HepG2 (cell line): Measurements from ENCODE around the gene GAL3ST2. TPM values are rescaled to one million over a fixed set of nuclear protein-coding genes. Genes with fewer than 3 reads are reported as not detected.

Experiments
- ATAC-seq: fragments of 200-7000 bp; cut with Tn5 transposase; 3 replicates; pipeline ENCODE4 v1.9.1; 2020; ENCODE audit warnings: mild to moderate bottlenecking, moderate library complexity
- BruUV-seq: library from RNA; stranded (reverse); fragments of 400-500 nt; replicated peaks from 2 replicates; lab custom pipeline; 2021; lab: Mats Ljungman, UMichigan
- CTCF ChIA-PET: fragments of 300-600 bp; formaldehyde crosslinking; extraction: SDS; loops from one replicate; lab custom pipeline; 2021; ENCODE audit warnings: low total read pairs, inconsistent platforms, low intra/inter-chr PET ratio; lab: Yijun Ruan, JAX
- POLR2A ChIA-PET: fragments of 350-600 bp; sonication (Branson Sonifier 250); formaldehyde crosslinking; loops from one replicate; lab custom pipeline; 2020; ENCODE audit warnings: antibody characterized with exemption, inconsistent platforms; lab: Yijun Ruan, JAX
- DNase-seq: peaks from one replicate; pipeline ENCODE4 v3.0.0-alpha.2; 2015; ENCODE audit warnings: low spot score
- FAIRE-seq: peaks from 3 replicates; lab custom pipeline; 2011; peaks lifted over from hg19 to GRCh38; lab: Jason Lieb, UNC
- H2AFZ ChIP-seq: one replicate; pipeline ENCODE4 v1.6.1; 2011; ENCODE audit warnings: low read length, inconsistent platforms
- H3K27ac ChIP-seq: fragments of 300-600 bp; 3 replicates; pipeline ENCODE4 v1.8.0; 2011; ENCODE audit warnings: mixed run types, mild to moderate bottlenecking, mixed read lengths, low read length, inconsistent platforms; ENCODE audit not compliant: insufficient read depth; ENCODE audit errors: extremely low read length
- H3K27me3 ChIP-seq, 2 experiments: fragments of 200-600 bp in 1 of 2; 2 replicates in 1 of 2; 3 replicates in 1 of 2; pipeline versions ENCODE4 v1.6.0 to v1.8.0; 2011; ENCODE audit warnings: low read length in 2 of 2, mild to moderate bottlenecking in 2 of 2, moderate library complexity in 2 of 2, inconsistent platforms in 1 of 2; ENCODE audit not compliant: insufficient read depth in 2 of 2, control insufficient read depth in 1 of 2
- H3K36me3 ChIP-seq, 2 experiments: fragments of 200-600 bp in 1 of 2; replicated peaks in 1 of 2; 2 replicates in 1 of 2; 3 replicates in 1 of 2; pipeline versions ENCODE4 v1.5.1 to v1.8.0; 2011; ENCODE audit warnings: low read length in 2 of 2, inconsistent platforms in 1 of 2; ENCODE audit not compliant: insufficient read depth in 2 of 2, control insufficient read depth in 1 of 2
- H3K4me1 ChIP-seq: 2 replicates; pipeline ENCODE4 v1.5.1; 2012; ENCODE audit warnings: low read length, inconsistent platforms; ENCODE audit not compliant: insufficient read depth
- H3K4me2 ChIP-seq: 2 replicates; pipeline ENCODE4 v1.6.0; 2011; ENCODE audit warnings: low read depth, low read length, inconsistent platforms
- H3K4me3 ChIP-seq, 3 experiments: fragments of 200-600 bp in 1 of 3; sonication (generic), shearing (Covaris generic) in 1 of 3; replicated peaks in 1 of 3; 2 replicates each; pipeline ENCODE4 v1.5.1; 2011 to 2016; ENCODE audit warnings: low read length in 3 of 3, inconsistent platforms in 2 of 3, low read depth in 2 of 3, mild to moderate bottlenecking in 2 of 3, control low read depth in 1 of 3, mixed read lengths in 1 of 3; ENCODE audit not compliant: insufficient read depth in 1 of 3
- H3K79me2 ChIP-seq: one replicate; pipeline ENCODE4 v1.6.1; 2011; ENCODE audit warnings: low read length, inconsistent platforms; ENCODE audit not compliant: insufficient read depth
- H3K9ac ChIP-seq: 2 replicates; pipeline ENCODE4 v1.6.0; 2011; ENCODE audit warnings: mild to moderate bottlenecking, low read depth, low read length, inconsistent platforms; ENCODE audit not compliant: insufficient read depth
- H3K9me3 ChIP-seq: 2 replicates; pipeline ENCODE4 v1.5.1; 2012; ENCODE audit warnings: mild to moderate bottlenecking, low read length
- H4K20me1 ChIP-seq: 2 replicates; pipeline ENCODE4 v1.6.0; 2011; ENCODE audit warnings: inconsistent platforms, mild to moderate bottlenecking, low read length, moderate library complexity; ENCODE audit not compliant: insufficient read depth
- HNRNPK ChIP-seq: fragments of 200-400 bp; formaldehyde crosslinking; IDR thresholded peaks from 2 replicates; pipeline ENCODE4 v1.6.1; 2018; ENCODE audit warnings: low read length, low read depth, moderate library complexity, mild to moderate bottlenecking; ENCODE audit not compliant: poor library complexity, severe bottlenecking
- PCBP1 ChIP-seq: fragments of 200-400 bp; formaldehyde crosslinking; IDR thresholded peaks from 2 replicates; pipeline ENCODE4 v1.6.1; 2017; ENCODE audit warnings: mild to moderate bottlenecking, low read depth, low read length, borderline replicate concordance
- WGBS: methylation state at CpG from one replicate; pipeline ENCODE4 v1.1.6; 2017; ENCODE audit warnings: low lambda C conversion rate; 5-methylcytosine and 5-hydroxymethylcytosine counted together
- in situ Hi-C: cut with HindIII; loops from 2 replicates; pipeline ENCODE4 v1.10.0; 2017; ENCODE audit warnings: low pct_unique_long_range_greater_than_20kb; ENCODE audit not compliant: extremely low pct_ligation_motif_present
- intact Hi-C: fragments of 100-400 bp; cut with micrococcal nuclease; formaldehyde crosslinking; loops from one replicate; pipeline ENCODE4 v1.10.0; 2022; ENCODE audit not compliant: unreplicated experiment
- polyA plus RNA-seq, 8 experiments: library from polyadenylated mRNA; depleted of rRNA in 3 of 8; stranded (reverse) in 7 of 8; unstranded in 1 of 8; fragments of >200 nt; fragmentation: Illumina TruSeq in 4 of 8; extraction: Trizol in 4 of 8; gene quantifications; 2 replicates each; pipeline versions ENCODE4 v1.2.1 to v1.2.3, GENCODE V29; 2011 to 2016; ENCODE audit warnings: low read depth in 4 of 8, missing spikeins in 1 of 8, mixed read lengths in 1 of 8; ENCODE audit not compliant: insufficient read depth in 1 of 8
- total RNA-seq, 5 experiments: library from RNA; depleted of rRNA; stranded (reverse); fragments of >200 nt; fragmentation: Illumina TruSeq; extraction: Trizol; gene quantifications; 2 replicates each; pipeline ENCODE4 v1.2.3, GENCODE V29; 2016; ENCODE audit warnings: low read depth in 1 of 5
- TF ChIP-seq, protein P1 (sequence below): sonication (generic); formaldehyde crosslinking; IDR thresholded peaks from 2 replicates; pipeline ENCODE4 v1.8.1; 2022; ENCODE audit warnings: low read depth, mild to moderate bottlenecking, missing genetic modification reagents

GAL3ST2 gene
- total and polyA plus RNA-seq, 2 of the 13 experiments (the other 11 are each of a cell fraction or from before 2014, with no cell fraction given): 0.17 to 0.20 TPM

DNA sequence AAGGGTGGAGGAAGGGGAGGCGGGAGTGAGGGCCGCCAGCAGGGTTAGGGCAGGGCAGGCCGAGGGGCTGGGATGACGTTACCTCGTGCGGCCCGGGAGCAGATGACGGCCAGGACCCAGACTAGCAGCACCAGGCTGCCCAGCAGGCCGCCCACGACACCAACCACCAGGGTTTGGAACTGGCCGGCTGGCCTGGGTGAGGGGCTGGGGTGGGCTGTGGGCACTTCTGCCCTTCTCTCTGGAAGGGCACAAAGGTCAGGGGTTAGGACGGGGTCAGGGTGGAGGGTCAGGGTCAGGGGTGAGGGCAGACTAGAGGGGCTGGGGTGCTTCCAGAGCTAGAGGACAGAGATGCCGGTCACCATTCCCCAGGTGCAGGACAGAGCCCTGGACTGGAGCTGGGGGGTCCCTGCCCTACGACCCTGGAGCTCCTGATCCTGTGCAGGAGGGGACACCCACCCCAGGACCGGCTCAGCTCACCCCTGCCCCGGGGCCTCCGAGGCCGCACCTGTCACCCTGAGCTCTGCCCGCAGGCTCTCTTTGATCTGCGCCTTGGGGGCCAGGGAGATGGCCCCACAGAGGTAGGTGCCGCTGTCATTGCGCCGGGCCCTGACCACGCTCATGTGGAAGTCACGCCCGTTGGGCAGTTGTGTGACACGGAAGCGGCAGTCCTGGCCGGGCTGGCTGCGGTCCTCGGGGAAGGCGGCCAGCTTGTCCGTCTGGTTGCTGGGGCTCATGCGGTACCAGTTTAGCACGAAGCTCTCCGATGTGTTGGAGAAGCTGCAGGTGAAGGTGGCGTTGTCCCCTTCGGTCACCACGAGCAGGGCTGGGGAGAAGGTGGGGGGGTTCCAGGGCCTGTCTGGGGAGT lies 75.7 kb downstream of the GAL3ST2 start:
- no peak overlapping the region for H3K27ac ChIP-seq
- intact Hi-C loops: no loop called here
- H3K4me2 ChIP-seq: no peak overlapping the region
- TF ChIP-seq, protein P1, sequence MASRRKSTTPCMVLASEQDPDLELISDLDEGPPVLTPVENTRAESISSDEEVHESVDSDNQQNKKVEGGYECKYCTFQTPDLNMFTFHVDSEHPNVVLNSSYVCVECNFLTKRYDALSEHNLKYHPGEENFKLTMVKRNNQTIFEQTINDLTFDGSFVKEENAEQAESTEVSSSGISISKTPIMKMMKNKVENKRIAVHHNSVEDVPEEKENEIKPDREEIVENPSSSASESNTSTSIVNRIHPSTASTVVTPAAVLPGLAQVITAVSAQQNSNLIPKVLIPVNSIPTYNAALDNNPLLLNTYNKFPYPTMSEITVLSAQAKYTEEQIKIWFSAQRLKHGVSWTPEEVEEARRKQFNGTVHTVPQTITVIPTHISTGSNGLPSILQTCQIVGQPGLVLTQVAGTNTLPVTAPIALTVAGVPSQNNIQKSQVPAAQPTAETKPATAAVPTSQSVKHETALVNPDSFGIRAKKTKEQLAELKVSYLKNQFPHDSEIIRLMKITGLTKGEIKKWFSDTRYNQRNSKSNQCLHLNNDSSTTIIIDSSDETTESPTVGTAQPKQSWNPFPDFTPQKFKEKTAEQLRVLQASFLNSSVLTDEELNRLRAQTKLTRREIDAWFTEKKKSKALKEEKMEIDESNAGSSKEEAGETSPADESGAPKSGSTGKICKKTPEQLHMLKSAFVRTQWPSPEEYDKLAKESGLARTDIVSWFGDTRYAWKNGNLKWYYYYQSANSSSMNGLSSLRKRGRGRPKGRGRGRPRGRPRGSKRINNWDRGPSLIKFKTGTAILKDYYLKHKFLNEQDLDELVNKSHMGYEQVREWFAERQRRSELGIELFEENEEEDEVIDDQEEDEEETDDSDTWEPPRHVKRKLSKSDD: no peak
- peak; percentile 88; the same call in 1 of the 2 replicates for TF ChIP-seq PCBP1
- peak; percentile 84 for TF ChIP-seq HNRNPK
- H3K4me1 ChIP-seq: peaks cover 11% of the 10 kb centered on the region
- no peaks in the 10 kb centered on the region for H3K36me3 ChIP-seq
- H3K9me3 ChIP-seq: no peaks in the 10 kb centered on the region
- no peak for DNase-seq
- no peak overlapping the region for H3K9ac ChIP-seq
- WGBS: 47% methylated on average over 25 of the region's 39 CpGs
- peaks cover 38 to 86% of the 10 kb centered on the region in 2 experiments; a peak in 4 of 5 replicates for H3K27me3 ChIP-seq
- in situ Hi-C loops: no loop called here
- no peaks in the 10 kb centered on the region for H3K79me2 ChIP-seq
- H3K4me3 ChIP-seq: no peak overlapping the region
- no peak for ATAC-seq
- no TSS peak for BruUV-seq
- H2AFZ ChIP-seq: no peak overlapping the region
- no peak for FAIRE-seq
- ChIA-PET CTCF (no interaction called here), POLR2A (interaction anchor here (1.0 kb wide), 1 partner anchor 44 kb away, joined by 3 read pairs; the partner anchor contains the start of gene NEU4)
- no peaks in the 10 kb centered on the region for H4K20me1 ChIP-seq
